HG02970 (cell line): ENCODE results near the gene GSAP.
"Not testable (repeated sequence)": the region's sequence is repeated elsewhere in the genome, so short reads cannot be mapped to it uniquely, and the experiment has no call there.

Source experiments
- ATAC-seq: cut with Tn5 transposase; IDR thresholded peaks from one replicate; pipeline ENCODE4 v1.9.1; 2021; ENCODE audit warnings: mild to moderate bottlenecking, moderate library complexity, moderate number of reproducible peaks; ENCODE audit not compliant: unreplicated experiment, low FRiP score

GSAP gene

GRCh38 chr7:77415823-77416620 is at the start of gene GSAP:
Gene GSAP (minus strand): TSS chr7:77416349. CDS start chr7:77416321, 28 bp downstream.
- ATAC-seq, result peak; percentile 53

- ATAC-seq, result no peak
These were observed 49.1 kb upstream of the GSAP start for GRCh38 chr7:77465256-77465655.

- no peak for ATAC-seq
These were observed 48.4 kb upstream of the GSAP start for GRCh38 chr7:77464589-77464988.

- ATAC-seq, result not testable (repeated sequence)
These were observed 47.5 kb upstream of the GSAP start for GRCh38 chr7:77463632-77464031.

GRCh38 chr7:77461842-77462241 is 45.7 kb upstream of the GSAP start:
- no peak for ATAC-seq

- no peak for ATAC-seq
These were observed 45.1 kb upstream of the GSAP start for GRCh38 chr7:77461246-77461645.

- ATAC-seq, result no peak
These were observed 43.9 kb upstream of the GSAP start for GRCh38 chr7:77460057-77460486.

- ATAC-seq, result no peak
These were observed 43.2 kb upstream of the GSAP start for GRCh38 chr7:77459311-77459726.

- ATAC-seq, result no peak
These were observed 42.6 kb upstream of the GSAP start for GRCh38 chr7:77458786-77459185.

- ATAC-seq, result no peak
These were observed 41.6 kb upstream of the GSAP start for GRCh38 chr7:77457779-77458178.

GRCh38 chr7:77456696-77457095 is 40.5 kb upstream of the GSAP start:
- no peak for ATAC-seq

- ATAC-seq, result no peak
These were observed 39.2 kb upstream of the GSAP start for GRCh38 chr7:77455321-77455720.

- ATAC-seq, result no peak
These were observed 38.7 kb upstream of the GSAP start for GRCh38 chr7:77454802-77455201.

GRCh38 chr7:77453531-77453930 is 37.4 kb upstream of the GSAP start:
- ATAC-seq, result no peak

GRCh38 chr7:77451950-77452349 is 35.8 kb upstream of the GSAP start:
- ATAC-seq, result not testable (repeated sequence)

- no peak for ATAC-seq
These were observed 34.5 kb upstream of the GSAP start for GRCh38 chr7:77450613-77451012.

- no peak for ATAC-seq
These were observed 33.9 kb upstream of the GSAP start for GRCh38 chr7:77450054-77450453.

GRCh38 chr7:77447616-77448015 is 31.5 kb upstream of the GSAP start:
- no peak for ATAC-seq

- no peak for ATAC-seq
These were observed 28.0 kb upstream of the GSAP start for GRCh38 chr7:77444123-77444522.

GRCh38 chr7:77443042-77443441 is 26.9 kb upstream of the GSAP start:
- no peak for ATAC-seq

- ATAC-seq, result no peak
These were observed 26.5 kb upstream of the GSAP start for GRCh38 chr7:77442636-77443035.

GRCh38 chr7:77441046-77441445 is 24.9 kb upstream of the GSAP start:
- ATAC-seq, result no peak
